NOMO-1 treated with dmso at 0.1 percent for 144 hours (cell line): ENCODE measurements around the gene BICDL1.
"Not testable (repeated sequence)": the region's sequence is repeated elsewhere in the genome, so short reads cannot be mapped to it uniquely, and the experiment has no call there.

ENCODE experiments used
- DNase-seq: peaks from one replicate; lab custom pipeline; 2025; ENCODE audit not compliant: unreplicated experiment; lab: John Stamatoyannopoulos, UW

BICDL1 gene, protein sequence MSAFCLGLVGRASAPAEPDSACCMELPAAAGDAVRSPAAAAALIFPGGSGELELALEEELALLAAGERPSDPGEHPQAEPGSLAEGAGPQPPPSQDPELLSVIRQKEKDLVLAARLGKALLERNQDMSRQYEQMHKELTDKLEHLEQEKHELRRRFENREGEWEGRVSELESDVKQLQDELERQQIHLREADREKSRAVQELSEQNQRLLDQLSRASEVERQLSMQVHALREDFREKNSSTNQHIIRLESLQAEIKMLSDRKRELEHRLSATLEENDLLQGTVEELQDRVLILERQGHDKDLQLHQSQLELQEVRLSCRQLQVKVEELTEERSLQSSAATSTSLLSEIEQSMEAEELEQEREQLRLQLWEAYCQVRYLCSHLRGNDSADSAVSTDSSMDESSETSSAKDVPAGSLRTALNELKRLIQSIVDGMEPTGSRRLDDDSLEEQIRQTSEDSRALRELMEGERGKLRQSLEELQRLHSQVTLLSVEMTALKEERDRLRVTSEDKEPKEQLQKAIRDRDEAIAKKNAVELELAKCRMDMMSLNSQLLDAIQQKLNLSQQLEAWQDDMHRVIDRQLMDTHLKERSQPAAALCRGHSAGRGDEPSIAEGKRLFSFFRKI

DNA sequence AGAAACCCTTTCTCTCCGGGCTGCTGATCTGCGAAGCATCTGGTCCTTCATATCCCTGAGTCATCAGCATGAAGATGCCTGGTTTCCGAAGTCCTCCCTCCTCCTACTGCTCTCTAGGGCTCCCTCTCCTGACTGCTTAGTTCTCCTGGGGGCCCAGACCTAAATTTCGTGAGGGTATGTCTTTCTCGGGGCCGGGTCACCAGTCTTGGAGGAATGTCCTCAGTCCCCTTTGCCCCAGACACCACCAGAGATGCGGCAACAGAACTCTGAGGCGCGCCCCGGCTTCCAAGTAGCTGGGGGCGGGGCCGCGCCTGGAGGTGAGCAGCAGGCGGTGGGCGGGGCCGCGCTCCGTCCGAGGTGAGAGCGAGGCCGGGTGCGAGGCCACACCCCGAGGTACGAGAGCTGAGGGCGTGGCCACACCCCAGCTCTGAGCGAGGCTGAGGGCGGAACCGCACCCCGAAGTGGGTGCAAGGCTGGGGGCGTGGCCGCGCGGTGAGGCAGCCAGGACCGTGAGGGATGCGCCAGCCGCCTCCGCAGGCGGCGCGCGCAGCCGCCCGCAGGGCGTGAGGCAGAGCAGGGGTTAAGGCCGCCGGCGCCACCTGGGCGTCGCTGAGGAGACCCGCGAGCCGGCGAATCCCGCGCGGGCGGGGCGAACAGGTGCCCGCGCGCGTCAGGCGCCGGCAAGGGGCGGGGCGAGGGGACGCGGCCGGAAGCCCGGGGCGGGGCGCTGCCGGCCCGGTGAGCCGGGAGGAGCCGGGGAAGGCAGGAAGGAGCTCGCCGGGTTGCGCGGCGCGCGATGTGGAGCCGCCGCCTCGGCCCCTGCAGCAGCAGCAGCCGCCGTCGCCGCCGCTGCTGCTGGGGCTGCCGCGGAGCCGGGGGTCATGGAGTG, at the start of gene BICDL1:
BICDL1 (plus strand) TSS at position 765 of the 889 bp plus-strand sequence. CDS start 633 bp downstream, outside the sequence.
- DNase-seq: peak; percentile 70

DNA sequence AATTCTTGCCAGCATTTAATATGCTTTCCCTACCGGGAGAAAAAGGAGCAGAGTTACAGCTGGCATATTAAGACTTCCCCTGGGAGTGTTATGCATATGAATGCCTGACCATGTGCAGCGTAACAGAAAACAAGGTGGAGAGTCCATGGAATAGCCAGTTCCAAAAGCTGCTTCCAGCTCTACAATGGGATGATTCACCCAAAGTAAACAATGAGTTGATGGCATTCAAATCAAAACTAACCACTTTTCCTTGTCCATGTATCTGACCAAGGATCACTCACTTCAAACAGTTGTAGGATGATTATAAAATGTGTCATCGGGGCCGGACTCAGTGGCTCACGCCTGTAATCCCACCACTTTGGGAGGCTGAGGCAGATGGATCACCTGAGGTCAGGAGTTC, 48.1 kb upstream of the BICDL1 start:
- DNase-seq: no peak

DNA sequence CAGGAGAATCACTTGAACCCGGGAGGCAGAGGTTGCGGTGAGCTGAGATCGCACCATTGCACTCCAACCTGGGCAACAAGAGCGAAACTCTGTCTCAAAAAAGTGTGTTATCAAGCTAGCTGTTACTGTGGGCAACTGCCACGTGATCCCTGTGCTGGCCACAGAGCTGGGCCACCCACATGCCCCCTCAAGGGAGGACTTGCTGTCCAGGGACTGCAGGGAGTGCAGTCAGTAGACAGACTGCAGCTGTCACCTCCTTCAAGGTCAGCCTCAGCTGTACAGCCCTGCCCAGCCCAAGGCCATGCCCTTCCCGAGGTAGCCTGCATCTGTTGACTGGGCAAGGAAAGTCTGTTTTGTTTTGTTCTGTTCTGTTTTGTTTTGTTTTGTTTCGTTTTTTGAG, 46.6 kb upstream of the BICDL1 start:
- no peak for DNase-seq

DNA sequence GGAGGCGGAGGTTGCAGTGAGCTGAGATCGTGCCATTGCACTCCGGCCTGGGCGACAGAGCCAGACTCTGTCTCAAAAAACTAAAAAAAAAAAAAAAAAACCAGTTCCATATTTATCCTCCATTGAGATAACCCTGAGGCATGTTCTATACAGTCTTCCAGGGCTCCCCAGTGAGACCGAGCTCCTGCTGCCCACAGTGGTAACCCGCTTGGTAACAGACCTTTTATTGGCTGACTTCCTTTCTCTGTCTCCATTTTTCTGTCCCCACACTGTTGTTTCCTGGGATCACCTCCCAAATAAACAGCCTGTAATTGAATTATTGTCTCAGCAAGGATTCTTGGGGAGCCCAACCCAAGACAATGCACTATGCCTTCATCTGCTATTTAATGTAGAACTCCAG, 42.8 kb upstream of the BICDL1 start:
- DNase-seq: no peak

DNA sequence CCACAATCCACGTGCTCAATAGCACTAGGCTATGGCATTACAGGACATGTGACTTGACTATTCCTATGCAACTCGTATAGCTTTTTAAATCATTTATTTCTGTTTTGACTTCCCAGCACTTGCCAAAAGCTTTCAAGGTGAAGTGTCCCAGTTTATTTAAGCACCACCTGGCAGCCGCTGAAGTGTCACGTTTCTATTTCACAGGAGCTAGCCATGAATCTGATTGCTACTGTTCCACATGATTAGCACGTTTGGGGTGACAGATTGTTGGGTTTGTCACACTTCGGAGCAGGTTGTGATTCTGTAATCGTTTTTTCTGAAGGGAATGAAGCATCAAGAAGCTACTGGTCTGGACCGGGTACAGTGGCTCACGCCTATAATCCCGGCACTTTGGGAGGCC, 39.9 kb upstream of the BICDL1 start:
- no peak for DNase-seq

DNA sequence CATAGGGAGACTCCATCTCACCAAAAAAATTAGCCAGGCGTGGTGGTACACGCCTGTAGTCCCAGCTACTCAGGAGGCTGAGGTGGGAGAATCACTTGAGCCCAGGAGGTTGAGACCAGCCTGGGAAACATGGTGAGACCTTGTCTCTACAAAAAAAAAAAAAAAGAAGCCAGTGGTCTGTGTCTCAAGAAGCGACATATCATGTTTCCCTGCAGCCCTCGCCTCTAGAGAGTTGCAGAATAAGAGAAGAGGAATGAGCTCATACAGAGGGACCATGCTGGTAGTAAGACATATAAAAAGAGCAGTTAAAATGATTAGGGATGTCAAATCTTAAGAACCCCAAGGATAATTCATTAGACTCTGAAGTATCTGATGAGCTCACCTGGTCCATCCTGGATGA, 39.4 kb upstream of the BICDL1 start:
- DNase-seq: no peak

DNA sequence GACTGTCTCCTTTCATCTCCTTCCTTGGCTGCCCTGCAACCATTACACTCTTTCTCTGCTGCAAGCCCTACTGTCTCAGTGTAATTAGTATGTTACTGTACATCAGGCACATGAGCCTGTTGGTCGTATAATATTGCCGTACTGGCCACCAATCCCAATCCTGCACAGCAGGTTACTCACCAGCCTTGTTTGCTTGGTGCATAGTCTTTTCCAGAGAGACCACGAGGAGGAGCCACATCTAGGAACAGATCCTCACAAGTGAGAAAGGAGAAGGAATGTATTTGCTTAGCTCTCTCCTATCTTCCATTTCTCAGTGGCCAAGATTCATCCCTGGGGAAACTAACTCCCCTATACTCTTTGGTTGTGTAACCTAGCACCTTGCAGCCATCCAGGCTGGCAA, 33.0 kb upstream of the BICDL1 start:
- no peak for DNase-seq

DNA sequence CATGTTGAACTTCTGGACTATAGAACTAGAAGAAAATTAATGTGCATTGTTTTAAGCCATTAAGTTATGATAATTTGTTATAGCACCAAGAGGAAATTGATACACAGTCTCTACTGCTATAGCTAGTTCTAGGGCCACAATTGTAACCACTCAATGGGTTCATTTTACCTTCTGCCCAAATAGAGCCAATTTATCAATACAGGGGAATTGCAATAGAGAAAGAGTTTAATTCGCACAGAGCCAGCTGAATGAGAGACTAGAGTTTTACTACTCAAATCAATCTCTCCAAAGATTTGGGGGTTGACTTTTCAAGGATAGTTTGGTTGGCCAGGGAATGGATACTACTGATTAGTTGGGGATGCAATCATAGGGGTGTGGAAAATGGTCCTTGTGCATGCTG, 31.9 kb upstream of the BICDL1 start:
- DNase-seq: no peak

DNA sequence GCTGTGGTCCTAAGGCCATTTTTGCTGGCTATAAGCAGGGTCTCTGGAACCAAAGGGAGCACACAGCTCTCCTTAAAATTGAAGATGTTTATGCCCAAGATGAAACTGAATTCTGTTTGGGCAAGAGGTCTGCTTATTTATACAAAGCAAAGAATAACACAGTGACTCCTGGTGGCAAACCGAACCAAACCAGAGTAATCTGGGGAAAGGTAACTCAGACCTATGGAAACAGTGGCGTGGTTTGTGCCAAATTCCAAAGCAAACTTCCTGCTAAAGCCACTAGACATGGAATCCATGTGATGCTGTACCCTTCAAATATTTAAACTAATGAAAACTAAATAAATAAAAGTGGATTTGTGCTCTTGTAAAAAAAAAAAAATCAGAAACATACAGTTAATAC, 29.6 kb upstream of the BICDL1 start:
- DNase-seq: no peak

DNA sequence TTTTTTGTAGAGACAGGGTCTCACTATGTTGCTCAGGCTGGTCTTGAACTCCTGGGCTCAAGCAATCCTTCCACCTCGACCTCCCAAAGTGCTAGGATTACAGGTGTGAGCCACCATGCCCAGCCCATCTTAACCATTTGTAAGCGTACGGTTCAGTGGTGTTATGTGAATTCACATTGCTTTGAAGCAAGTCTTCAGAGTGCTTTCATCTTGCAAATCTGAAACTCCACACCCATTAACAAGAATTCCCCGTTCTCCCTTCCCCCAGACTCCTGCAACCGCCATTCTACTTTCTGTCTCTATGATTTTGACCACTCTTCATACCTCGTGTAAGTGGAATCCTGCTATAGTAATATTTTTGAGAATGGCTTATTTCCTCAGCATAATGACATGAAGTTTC, 24.9 kb upstream of the BICDL1 start:
- DNase-seq: no peak

DNA sequence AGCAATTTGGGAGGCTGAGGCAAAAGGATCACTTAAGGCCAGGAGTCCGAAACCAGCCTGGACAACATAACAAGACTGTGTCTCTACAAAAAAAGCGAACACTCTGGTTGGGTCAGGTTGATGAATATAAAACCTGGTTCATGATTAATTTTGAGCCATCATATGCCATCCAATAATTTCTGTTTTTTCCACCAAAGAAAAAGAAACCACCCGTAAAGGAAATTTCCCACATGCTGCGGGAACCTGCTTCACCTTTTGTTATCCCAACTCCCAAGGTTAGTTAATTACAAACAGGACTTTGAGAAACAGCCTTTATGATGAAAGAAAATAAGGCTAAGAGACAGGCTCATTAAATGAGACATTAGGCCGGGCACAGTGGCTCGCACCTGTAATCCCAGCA, 24.1 kb upstream of the BICDL1 start:
- no peak for DNase-seq

DNA sequence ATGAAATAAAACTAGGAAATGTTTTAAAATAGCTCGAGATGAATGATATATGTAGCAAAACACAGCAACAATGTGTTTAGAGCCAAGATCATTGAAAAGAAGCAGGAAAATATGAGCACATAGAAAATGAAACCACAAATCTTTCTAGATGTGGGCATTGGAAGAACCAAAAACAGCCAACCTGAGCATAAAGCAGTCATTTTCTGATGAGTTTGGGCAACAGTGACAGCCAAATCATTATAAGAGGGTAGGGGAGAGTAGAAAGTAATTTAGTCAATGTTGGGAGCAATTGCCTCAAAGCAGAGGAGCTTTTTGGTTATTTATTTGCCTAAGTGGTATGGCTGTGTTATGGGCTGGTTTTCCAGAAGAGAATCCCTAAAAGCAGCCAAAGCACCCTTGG, 8.8 kb upstream of the BICDL1 start:
- no peak for DNase-seq

DNA sequence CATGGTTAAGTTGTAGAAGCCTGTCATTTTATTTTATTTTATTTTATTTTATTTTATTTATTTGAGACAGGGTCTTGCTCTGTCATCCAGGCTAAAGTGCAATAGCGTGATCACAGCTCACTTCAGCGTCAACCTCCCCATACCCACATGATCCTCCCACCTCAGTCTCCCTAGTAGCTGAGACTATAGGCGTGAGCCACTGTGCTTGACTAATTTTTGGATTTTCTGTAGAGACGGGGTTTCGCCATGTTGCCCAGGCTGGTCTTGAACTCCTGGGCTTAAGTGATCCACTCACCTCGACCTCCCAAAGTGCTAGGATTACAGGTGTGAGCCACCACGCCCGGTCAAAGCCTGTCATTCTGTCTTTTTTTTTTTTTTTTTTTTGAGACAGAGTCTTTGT, 8.3 kb upstream of the BICDL1 start:
- not testable (repeated sequence) for DNase-seq

DNA sequence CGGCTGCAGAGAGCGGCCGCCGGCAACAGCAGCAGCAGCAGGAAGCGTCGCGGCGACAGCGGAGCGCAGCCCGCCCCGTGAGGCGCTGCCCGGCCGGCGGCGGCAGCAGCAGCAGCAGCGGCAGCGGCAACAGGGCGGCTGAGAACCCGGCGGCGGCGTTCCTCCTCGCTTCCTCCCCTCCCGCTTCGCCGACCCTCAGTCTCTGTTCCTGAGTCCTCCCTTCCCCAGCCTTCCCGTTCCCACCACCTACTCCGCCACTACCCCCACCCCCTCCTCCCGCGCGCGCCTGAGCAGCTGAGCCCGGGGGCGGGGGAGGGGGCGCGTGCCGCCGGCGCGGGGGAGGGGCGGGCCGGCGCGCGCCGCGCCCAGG, 310 bp downstream of the BICDL1 start:
- no peak for DNase-seq

DNA sequence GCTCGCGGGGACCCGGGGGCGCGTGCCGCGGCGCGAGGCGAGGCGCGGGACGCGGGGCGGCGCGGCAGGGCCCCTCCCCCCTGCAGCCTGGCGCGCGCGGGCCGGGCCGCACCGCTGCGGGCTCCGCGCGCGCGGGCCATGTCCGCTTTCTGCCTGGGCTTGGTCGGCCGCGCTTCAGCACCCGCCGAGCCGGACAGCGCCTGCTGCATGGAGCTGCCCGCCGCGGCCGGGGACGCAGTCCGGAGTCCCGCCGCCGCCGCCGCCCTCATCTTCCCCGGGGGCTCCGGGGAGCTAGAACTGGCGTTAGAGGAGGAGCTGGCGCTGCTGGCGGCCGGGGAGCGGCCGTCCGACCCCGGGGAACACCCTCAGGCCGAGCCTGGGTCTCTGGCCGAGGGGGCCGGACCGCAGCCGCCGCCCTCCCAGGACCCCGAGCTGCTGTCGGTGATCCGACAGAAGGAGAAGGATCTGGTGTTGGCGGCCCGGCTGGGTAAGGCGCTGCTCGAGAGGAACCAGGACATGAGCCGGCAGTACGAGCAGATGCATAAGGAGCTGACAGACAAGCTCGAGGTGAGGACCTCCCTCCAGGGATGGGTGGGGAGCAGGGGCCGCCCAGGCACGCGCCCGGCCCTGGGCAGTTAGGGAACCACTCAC, 820 bp downstream of the BICDL1 start:
- peak; percentile 26 for DNase-seq

DNA sequence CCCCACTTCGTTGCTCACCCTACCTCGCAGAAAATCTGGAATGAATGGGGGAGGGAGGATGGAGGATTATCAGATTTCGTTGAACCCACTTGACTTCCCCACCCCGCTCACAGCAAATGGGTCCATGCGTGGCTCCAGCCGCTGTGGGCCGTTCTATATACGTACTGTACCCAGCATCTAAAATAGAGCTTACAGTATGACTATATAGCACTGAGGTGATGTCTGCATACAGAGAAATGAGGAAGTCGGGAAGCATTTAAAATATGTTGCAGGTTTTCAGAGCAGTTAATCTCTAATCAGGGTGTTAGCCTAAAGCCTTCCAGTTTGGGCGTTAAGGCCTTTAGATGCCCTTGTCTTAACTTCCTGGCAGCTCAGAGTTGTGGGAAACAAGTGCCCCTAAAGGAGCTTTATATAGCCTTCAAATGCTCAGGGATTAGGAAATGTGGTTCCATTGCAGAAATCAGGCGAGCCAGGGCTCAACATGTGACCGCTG, 1.4 kb downstream of the BICDL1 start:
- DNase-seq: no peak

DNA sequence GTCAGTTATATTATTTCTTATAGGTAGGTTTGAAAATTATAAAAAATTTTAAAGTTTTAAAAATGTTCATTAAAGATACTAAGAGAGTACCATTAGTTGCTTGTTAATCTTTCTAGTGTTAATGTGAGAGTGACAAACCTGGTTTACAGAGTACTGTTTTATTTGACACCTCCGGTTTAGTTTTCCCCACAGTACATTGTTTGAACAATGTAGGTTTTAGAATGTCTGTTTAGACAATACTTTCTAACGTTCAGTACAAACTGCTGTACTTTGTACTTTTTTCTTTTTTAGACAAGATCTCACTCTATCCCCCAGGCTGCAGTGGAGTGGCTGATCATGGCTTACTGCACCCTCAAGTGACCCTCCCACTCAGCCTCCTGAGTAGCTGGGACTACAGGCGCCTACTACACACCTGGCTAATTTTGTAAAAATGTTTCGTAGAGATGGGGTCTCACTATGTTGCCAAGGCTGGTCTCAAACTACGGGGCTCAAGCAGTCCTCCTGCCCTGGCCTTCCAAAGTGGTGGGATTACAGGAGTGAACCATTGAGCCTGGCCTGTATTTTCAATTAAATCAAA, 3.2 kb downstream of the BICDL1 start:
- DNase-seq: no peak

DNA sequence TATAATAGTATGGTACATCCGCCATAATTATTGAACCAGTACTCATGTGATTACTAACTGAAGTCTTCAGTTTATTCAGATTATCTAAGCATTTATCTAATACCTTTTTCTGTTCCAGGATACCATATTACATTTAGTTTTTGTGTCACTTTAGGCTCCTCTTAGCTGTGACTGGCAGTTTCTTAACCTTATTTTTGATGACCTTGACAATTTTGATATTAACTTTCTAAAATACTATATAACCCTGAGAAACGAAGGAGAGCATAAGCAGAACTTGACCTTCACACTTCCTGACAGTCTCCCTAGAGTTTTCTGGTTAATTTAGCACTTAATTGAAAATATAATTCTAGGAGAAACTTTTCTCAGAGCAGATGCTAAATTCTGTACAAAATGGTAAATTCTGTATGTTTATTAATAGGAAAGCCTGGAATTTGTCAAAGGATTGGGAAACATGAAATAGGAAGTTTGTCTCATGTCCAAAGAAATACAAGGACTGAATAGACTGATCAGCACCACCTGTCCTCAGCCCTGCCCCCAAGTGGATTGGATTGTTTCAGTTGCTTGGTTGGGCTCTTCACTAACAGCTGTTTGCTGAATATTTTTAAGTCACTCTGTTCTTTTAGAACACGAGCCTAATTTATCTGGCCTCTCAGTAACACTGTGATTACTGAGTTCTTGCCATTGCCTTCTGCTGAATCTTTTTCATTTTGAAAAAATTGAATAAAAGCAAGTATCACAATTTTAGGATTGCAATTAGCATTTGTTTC, 6.0 kb downstream of the BICDL1 start:
- DNase-seq: no peak

DNA sequence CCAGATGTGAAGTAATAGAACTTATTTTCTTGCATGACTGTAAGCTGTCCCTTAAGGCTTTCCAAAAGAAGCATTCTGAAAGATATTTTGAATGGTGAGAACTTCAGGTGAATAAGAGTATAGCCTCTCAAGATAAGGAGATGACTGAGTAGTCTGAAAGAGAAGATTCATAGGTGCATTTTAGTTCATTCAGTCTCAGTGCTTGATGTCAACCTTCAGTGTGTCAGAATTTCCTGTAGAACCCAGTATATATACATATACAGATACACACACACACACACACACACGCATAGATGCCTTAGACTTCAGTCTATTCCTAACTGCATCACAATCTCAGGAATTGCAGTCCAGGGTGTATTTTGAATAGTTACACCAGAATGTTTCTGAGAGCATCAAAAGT, 7.4 kb downstream of the BICDL1 start:
- no peak for DNase-seq
